GM12878 (cell line): Measurements from ENCODE around the gene PRKCG. TPM values are rescaled to one million over a fixed set of nuclear protein-coding genes. Genes with fewer than 3 reads are reported as not detected.

ENCODE experiments used
- ATAC-seq: fragments of 200-7000 bp; cut with Tn5 transposase; 3 replicates; pipeline ENCODE4 v1.9.1; 2020; ENCODE audit warnings: mild to moderate bottlenecking, moderate library complexity
- BruUV-seq: library from RNA; stranded (reverse); fragments of 400-500 nt; replicated peaks from 2 replicates; lab custom pipeline; 2021; lab: Mats Ljungman, UMichigan
- CTCF ChIA-PET: fragments of 300-600 bp; sonication (Branson Sonifier 250); formaldehyde crosslinking; extraction: SDS; loops from one replicate; lab custom pipeline; 2021; ENCODE audit warnings: inconsistent platforms; lab: Yijun Ruan, JAX
- POLR2A ChIA-PET: fragments of 350-600 bp; formaldehyde crosslinking; extraction: SDS; loops from one replicate; lab custom pipeline; 2021; ENCODE audit warnings: inconsistent platforms; lab: Charles Lee
- RAD21 ChIA-PET: fragments of 300-600 bp; sonication (Branson Sonifier 250); formaldehyde crosslinking; loops from one replicate; lab custom pipeline; 2023; ENCODE audit warnings: antibody characterized with exemption; ENCODE audit not compliant: unreplicated experiment; lab: Charles Lee
- SMC1A ChIA-PET: fragments of 300-600 bp; sonication (Branson Sonifier 250); formaldehyde crosslinking; loops from one replicate; lab custom pipeline; 2023; ENCODE audit not compliant: unreplicated experiment, uncharacterized antibody; lab: Charles Lee
- DNase-seq: peaks from one replicate; pipeline ENCODE4 v3.0.0-alpha.2; 2011; ENCODE audit warnings: low read depth, low spot score
- FAIRE-seq: peaks from 3 replicates; lab custom pipeline; 2011; peaks lifted over from hg19 to GRCh38; lab: Jason Lieb, UNC
- H2AFZ ChIP-seq: 2 replicates; pipeline ENCODE4 v1.6.0; 2011; ENCODE audit warnings: low read depth, low read length, control low read depth; ENCODE audit not compliant: control insufficient read depth
- H3K27ac ChIP-seq: 2 replicates; pipeline ENCODE4 v1.5.1; 2011; ENCODE audit warnings: control low read depth; ENCODE audit not compliant: control insufficient read depth, insufficient read depth
- H3K27me3 ChIP-seq, 2 experiments: replicated peaks in 1 of 2; 2 replicates each; pipeline versions ENCODE4 v1.6.0 to v1.6.1; 2011; ENCODE audit warnings: low read length in 1 of 2; ENCODE audit not compliant: control insufficient read depth in 2 of 2, insufficient read depth in 2 of 2
- H3K36me3 ChIP-seq, 2 experiments: 2 replicates each; pipeline ENCODE4 v1.5.1; 2011; ENCODE audit warnings: low read length in 1 of 2; ENCODE audit not compliant: control insufficient read depth in 2 of 2, insufficient read depth in 2 of 2
- H3K4me1 ChIP-seq: 2 replicates; pipeline ENCODE4 v1.6.1; 2011; ENCODE audit warnings: mild to moderate bottlenecking, low read length, moderate library complexity, mixed read lengths; ENCODE audit not compliant: control insufficient read depth, insufficient read depth
- H3K4me2 ChIP-seq: 2 replicates; pipeline ENCODE4 v1.6.0; 2011; ENCODE audit warnings: control low read depth; ENCODE audit not compliant: control insufficient read depth, insufficient read depth
- H3K4me3 ChIP-seq: fragments of 200-600 bp; sonication (generic); 2 replicates; pipeline ENCODE4 v1.5.1; 2016
- H3K79me2 ChIP-seq: 2 replicates; pipeline ENCODE4 v1.6.0; 2011; ENCODE audit warnings: low read length; ENCODE audit not compliant: control insufficient read depth, insufficient read depth
- H3K9ac ChIP-seq: 2 replicates; pipeline ENCODE4 v1.8.0; 2011; ENCODE audit warnings: low read length, control low read depth, mixed read lengths; ENCODE audit not compliant: control insufficient read depth, insufficient read depth
- H3K9me3 ChIP-seq: replicated peaks from 3 replicates; pipeline ENCODE4 v1.5.1; 2011; ENCODE audit warnings: mild to moderate bottlenecking, low read length; ENCODE audit not compliant: control insufficient read depth, insufficient read depth
- H4K20me1 ChIP-seq: 2 replicates; pipeline ENCODE4 v1.6.0; 2011; ENCODE audit not compliant: control insufficient read depth, insufficient read depth
- BCL11A ChIP-seq: IDR thresholded peaks from 2 replicates; pipeline ENCODE4 v1.6.1; 2011; ENCODE audit warnings: low read depth, low read length
- GATAD2B ChIP-seq: fragments of 450-650 bp; conservative IDR thresholded peaks from 2 replicates; pipeline ENCODE4 v1.6.1; 2017; ENCODE audit warnings: low read depth, mild to moderate bottlenecking, moderate library complexity
- KAT2A ChIP-seq: conservative IDR thresholded peaks from 2 replicates; pipeline ENCODE4 v1.6.1; 2011; ENCODE audit warnings: low read depth, low read length; ENCODE audit not compliant: control insufficient read depth
- KLF5 ChIP-seq: fragments of 450-650 bp; IDR thresholded peaks from 2 replicates; pipeline ENCODE4 v1.6.1; 2014; ENCODE audit warnings: mild to moderate bottlenecking; ENCODE audit not compliant: partially characterized antibody
- PAX8 ChIP-seq: fragments of 450-650 bp; IDR thresholded peaks from 2 replicates; pipeline ENCODE4 v1.6.1; 2017; ENCODE audit warnings: mild to moderate bottlenecking, moderate library complexity
- POLR2A ChIP-seq: IDR thresholded peaks from 2 replicates; pipeline ENCODE4 v1.6.1; 2011; ENCODE audit warnings: low read depth, mild to moderate bottlenecking, low read length
- RAD51 ChIP-seq: fragments of 450-650 bp; IDR thresholded peaks from 2 replicates; pipeline ENCODE4 v1.6.1; 2016; ENCODE audit warnings: moderate library complexity, mild to moderate bottlenecking, inconsistent platforms
- RUNX3 ChIP-seq: IDR thresholded peaks from 2 replicates; pipeline ENCODE4 v1.6.1; 2012; ENCODE audit warnings: low read length, inconsistent platforms
- ZNF24 ChIP-seq: fragments of 450-650 bp; IDR thresholded peaks from 2 replicates; pipeline ENCODE4 v1.6.1; 2017; ENCODE audit warnings: antibody characterized with exemption, mild to moderate bottlenecking
- WGBS: methylation state at CpG from one replicate; pipeline ENCODE4 v1.1.6; 2016; ENCODE audit warnings: low lambda C conversion rate; ENCODE audit not compliant: insufficient replicate concordance, insufficient coverage; ENCODE audit errors: missing lambda C conversion rate; 5-methylcytosine and 5-hydroxymethylcytosine counted together
- in situ Hi-C: fragments of 300-500 bp; cut with MboI; formaldehyde crosslinking; loops from 9 replicates; pipeline ENCODE4 v1.14.3; 2018; ENCODE audit warnings: mixed read lengths
- intact Hi-C: fragments of 100-400 bp; cut with micrococcal nuclease; formaldehyde crosslinking; loops from one replicate; pipeline ENCODE4 v1.14.2; 2022; ENCODE audit not compliant: unreplicated experiment
- polyA plus RNA-seq, 11 experiments: library from polyadenylated mRNA; depleted of rRNA in 4 of 11; unstranded in 6 of 11; stranded (reverse) in 5 of 11; fragments of >200 nt; fragmentation: Nextera tagmentation in 4 of 11; fragmentation: Illumina TruSeq in 1 of 11; extraction: Ambion mirVana in 4 of 11; extraction: Trizol in 1 of 11; gene quantifications; 1 replicate in 1 of 11; 2 replicates in 10 of 11; pipeline versions ENCODE4 v1.2.1 to v1.2.3, GENCODE V29; 2011 to 2016; ENCODE audit warnings: inconsistent platforms in 2 of 11, missing spikeins in 2 of 11, low read depth in 1 of 11
- total RNA-seq, 4 experiments: library from RNA; depleted of rRNA in 3 of 4; stranded (reverse); fragments of >200 nt in 3 of 4; fragmentation: Illumina TruSeq in 1 of 4; extraction: Trizol in 1 of 4; gene quantifications; 2 replicates each; pipeline versions ENCODE4 v1.2.1 to v1.2.3, GENCODE V29; 2013 to 2021

Gene PRKCG
- total and polyA plus RNA-seq, 10 of the 15 experiments (the other 5 are each of a cell fraction or from before 2014, with no cell fraction given): not detected

- H3K4me2 ChIP-seq: no peak overlapping the region
- ChIA-PET POLR2A (no interaction called here), CTCF (no interaction called here), RAD21 (no interaction called here), SMC1A (no interaction called here)
- no peaks in the 10 kb centered on the region for H4K20me1 ChIP-seq
- no peak for DNase-seq
- no peaks in the 10 kb centered on the region for H3K27me3 ChIP-seq
- no peaks in the 10 kb centered on the region; the same call in 2 of the 3 replicates for H3K9me3 ChIP-seq
- in situ Hi-C loops: no loop called here
- no peak for FAIRE-seq
- H3K79me2 ChIP-seq: no peaks in the 10 kb centered on the region
- H3K4me1 ChIP-seq: no peaks in the 10 kb centered on the region
- no peak overlapping the region for H3K27ac ChIP-seq
- no peaks in the 10 kb centered on the region for H3K36me3 ChIP-seq
- H2AFZ ChIP-seq: no peak overlapping the region
- no peak for ATAC-seq
- no peak overlapping the region for H3K9ac ChIP-seq
- intact Hi-C loops: no loop called here
- 82% methylated on average over 14 of the region's 14 CpGs for WGBS
- TF ChIP-seq KAT2A: no peak
- TF ChIP-seq GATAD2B: no peak
- TF ChIP-seq RAD51: no peak
- TF ChIP-seq PAX8: no peak
- TF ChIP-seq KLF5: no peak
- BruUV-seq: no TSS peak
- H3K4me3 ChIP-seq: no peak overlapping the region
Observed at GRCh38 chr19:53866865-53867224, 15.2 kb upstream of the PRKCG start.

- ChIA-PET SMC1A (no interaction called here), POLR2A (no interaction called here), RAD21 (no interaction called here), CTCF (no interaction called here)
- DNase-seq (peak; percentile 21), ATAC-seq (no peak), FAIRE-seq (no peak)
- BruUV-seq: no TSS peak
- intact Hi-C loops: no loop called here
- H3K27me3 ChIP-seq: no peaks in the 10 kb centered on the region
- no peaks in the 10 kb centered on the region for H3K4me1 ChIP-seq
- no peak within 1 kb of the TSS; the same call in 1 of the 2 replicates for H3K4me3 ChIP-seq
- no peaks in the 10 kb centered on the region for H3K36me3 ChIP-seq
- TF ChIP-seq GATAD2B: no peak
- TF ChIP-seq ZNF24: no peak
- no peak for TF ChIP-seq BCL11A
- peak; percentile 27; the same call in 1 of the 2 replicates for TF ChIP-seq POLR2A
- TF ChIP-seq RUNX3: no peak
- no peak within 1 kb of the TSS for H3K4me2 ChIP-seq
- no peak within 1 kb of the TSS for H3K9ac ChIP-seq
- no peak within 1 kb of the TSS for H3K27ac ChIP-seq
- H3K9me3 ChIP-seq: no peaks in the 10 kb centered on the region; the same call in 2 of the 3 replicates
- H2AFZ ChIP-seq: no peak within 1 kb of the TSS
- H3K79me2 ChIP-seq: no peaks in the 10 kb centered on the region
- in situ Hi-C loops: no loop called here
- 9% methylated on average over 24 of the region's 37 CpGs for WGBS
- H4K20me1 ChIP-seq: no peaks in the 10 kb centered on the region
Observed at GRCh38 chr19:53867225-53868090, 14.5 kb upstream of the PRKCG start, which contains the start of gene MYADM. MYADM (plus strand) TSS chr19:53867883; CDS start chr19:53873530, 5,647 bp downstream.
